ENCODE results near the gene DPM1. TPM values are rescaled to one million over a fixed set of nuclear protein-coding genes. Genes with fewer than 3 reads are reported as not detected.

DPM1 gene
- total and polyA plus RNA-seq, 8 donors, result 13.6 to 34.8 (median 17.8) TPM

DNA sequence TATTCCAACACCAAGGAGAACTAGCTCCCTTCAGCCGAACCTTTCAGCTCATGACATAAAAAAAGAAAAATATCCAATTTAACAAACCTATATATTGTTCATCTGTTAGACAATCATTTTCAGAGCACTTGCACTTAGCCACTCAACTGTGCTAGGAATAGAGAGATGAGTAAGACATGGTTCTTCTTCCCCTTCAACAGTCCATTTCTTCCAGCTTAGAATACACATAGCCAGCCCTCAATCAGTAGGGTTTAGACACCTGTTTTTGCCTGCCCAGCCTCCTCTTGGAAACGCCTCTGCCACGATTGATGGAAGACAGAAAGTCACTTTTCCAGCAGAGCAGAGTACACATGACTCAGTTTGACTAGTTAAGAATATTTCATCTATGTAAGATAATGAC, 48.9 kb downstream of the DPM1 start:
- Histone ChIP-seq H3K36me3 (no peaks in the 10 kb centered on the region), H3K4me1 (peaks cover 6 to 15% (median 11%) of the 10 kb centered on the region in 3 donors), H3K27ac (no peak overlapping the region), H3K9me3 (no peaks in the 10 kb centered on the region), H3K27me3 (no peaks in the 10 kb centered on the region), H3K4me3 (no peak overlapping the region)
- FAIRE-seq, result no peak
- intact Hi-C loops (cut with DNase I), result loop anchor here in 1 of 3 donors (10.0 kb wide), 1 partner anchor 115 kb away; the partner anchor contains the start of gene BCAS4
- no peak for DNase-seq
- ATAC-seq, result no peak
- 87 to 91% methylated on average over 3 of the region's 3 CpGs for whole genome bisulfite sequencing, 2 donors
- TF ChIP-seq, protein P1, sequence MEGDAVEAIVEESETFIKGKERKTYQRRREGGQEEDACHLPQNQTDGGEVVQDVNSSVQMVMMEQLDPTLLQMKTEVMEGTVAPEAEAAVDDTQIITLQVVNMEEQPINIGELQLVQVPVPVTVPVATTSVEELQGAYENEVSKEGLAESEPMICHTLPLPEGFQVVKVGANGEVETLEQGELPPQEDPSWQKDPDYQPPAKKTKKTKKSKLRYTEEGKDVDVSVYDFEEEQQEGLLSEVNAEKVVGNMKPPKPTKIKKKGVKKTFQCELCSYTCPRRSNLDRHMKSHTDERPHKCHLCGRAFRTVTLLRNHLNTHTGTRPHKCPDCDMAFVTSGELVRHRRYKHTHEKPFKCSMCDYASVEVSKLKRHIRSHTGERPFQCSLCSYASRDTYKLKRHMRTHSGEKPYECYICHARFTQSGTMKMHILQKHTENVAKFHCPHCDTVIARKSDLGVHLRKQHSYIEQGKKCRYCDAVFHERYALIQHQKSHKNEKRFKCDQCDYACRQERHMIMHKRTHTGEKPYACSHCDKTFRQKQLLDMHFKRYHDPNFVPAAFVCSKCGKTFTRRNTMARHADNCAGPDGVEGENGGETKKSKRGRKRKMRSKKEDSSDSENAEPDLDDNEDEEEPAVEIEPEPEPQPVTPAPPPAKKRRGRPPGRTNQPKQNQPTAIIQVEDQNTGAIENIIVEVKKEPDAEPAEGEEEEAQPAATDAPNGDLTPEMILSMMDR (IDR thresholded peaks at IDR 0.05), result no peak

DNA sequence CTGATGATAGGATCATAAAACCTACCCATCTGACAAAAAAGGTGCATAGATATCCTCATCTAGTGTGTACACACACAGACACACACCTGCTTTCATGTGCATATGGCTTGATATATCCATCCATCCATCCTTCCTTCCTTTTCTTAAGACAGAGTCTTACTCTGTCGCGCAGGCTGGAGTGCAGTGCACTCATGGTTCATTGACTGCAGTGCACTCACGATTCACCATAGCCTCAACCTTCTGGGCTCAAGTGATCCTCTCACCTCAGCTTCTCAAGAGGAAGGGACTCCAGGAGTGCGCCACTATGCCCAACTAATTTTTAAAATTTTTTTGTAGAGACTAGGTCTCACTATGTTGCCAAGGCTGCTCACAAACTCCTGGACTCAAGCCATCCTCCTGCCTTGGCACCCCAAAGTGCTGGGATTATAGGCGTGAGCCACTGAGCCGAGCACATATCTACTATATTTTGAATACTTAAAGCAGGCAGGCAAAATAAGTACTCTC, 54.2 kb downstream of the DPM1 start:
- TF ChIP-seq, protein P1 (IDR thresholded peaks at IDR 0.05), result no peak
- Histone ChIP-seq H3K27me3 (no peaks in the 10 kb centered on the region), H3K4me3 (no peak overlapping the region), H3K9me3 (no peaks in the 10 kb centered on the region), H3K27ac (no peak overlapping the region), H3K4me1 (peaks cover 0 to 8% (median 6%) of the 10 kb centered on the region in 3 donors), H3K36me3 (peaks cover 0 to 25% (median 0%) of the 10 kb centered on the region in 3 donors)
- WGBS, 2 donors, result 73 to 77% methylated on average over 6 of the region's 6 CpGs
- intact Hi-C loops (cut with DNase I), result loop anchor here in 1 of 3 donors (10.0 kb wide), 1 partner anchor 109 kb away; the partner anchor contains the start of gene BCAS4
- peak in 2 of 4 donors; percentile 32 to 36 for ATAC-seq
- no peak for DNase-seq
- no peak for FAIRE-seq

DNA sequence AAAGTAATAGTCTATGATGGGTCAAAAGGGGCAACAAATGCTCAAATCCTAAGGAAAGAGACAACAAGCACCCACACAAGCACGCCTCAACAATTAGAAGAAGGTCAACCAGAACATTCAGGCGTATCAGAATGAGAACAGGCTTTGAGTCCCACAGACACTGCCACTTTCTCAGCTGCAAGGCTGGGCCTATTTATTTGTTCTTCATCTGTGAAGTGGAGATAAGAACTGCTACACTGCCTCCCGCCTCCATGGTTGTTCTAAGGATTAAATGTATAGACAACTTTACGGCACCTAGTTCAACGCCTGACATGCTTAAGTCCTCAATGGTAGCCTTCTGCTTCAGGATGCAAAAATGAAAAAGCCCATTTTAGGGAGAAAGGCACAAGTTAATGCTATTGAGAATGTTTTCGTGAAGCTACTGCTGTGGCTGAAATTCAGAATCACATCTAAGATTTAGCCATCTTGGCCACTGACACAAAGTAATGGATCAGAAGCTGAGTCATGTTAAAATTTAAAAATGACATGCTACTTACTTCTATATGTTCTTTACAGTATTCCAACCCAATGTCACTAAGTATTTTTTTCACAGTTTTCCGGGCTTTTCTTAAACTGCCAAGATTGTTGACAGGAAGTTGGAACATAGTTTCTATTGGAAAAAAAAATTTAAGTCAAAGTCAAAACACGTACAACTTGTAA, 54.8 kb downstream of the DPM1 start:
- H3K4me1 ChIP-seq, result peaks cover 0 to 8% (median 6%) of the 10 kb centered on the region in 3 donors
- FAIRE-seq (no peak), ATAC-seq (peak in 2 of 4 donors; percentile 62 to 65), DNase-seq (no peak)
- H3K36me3 ChIP-seq, result peaks cover 0 to 25% (median 0%) of the 10 kb centered on the region in 3 donors
- H3K27ac ChIP-seq, result no peak overlapping the region
- intact Hi-C loops (cut with DNase I), result loop anchor here in 1 of 3 donors (10.0 kb wide), 1 partner anchor 109 kb away; the partner anchor contains the start of gene BCAS4
- TF ChIP-seq, protein P1 (IDR thresholded peaks at IDR 0.05), result no peak
- H3K9me3 ChIP-seq, result no peaks in the 10 kb centered on the region
- WGBS, 2 donors, result 53 to 54% methylated on average over 8 of the region's 8 CpGs
- no peak overlapping the region for H3K4me3 ChIP-seq
- no peaks in the 10 kb centered on the region for H3K27me3 ChIP-seq

DNA sequence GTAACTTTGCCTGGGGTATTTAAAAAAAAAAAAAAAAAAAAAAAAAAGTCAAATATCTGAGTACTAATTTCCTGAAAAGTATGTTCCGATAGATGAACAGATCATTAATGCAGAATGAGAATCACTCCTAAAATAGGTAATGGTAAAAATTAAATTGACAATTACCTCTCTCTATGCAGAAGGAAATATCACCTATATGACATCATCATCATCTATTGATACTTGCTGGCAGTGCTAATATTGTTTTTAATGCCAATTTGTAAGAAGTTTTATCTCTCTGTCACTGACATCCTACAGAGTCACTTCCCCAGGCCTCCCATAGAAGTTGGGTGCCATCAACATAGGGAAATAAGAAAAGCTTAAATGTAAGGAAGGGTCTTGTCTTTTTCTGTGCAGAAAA, 57.0 kb downstream of the DPM1 start:
- FAIRE-seq, result no peak
- peaks cover 0 to 8% (median 6%) of the 10 kb centered on the region in 3 donors for H3K4me1 ChIP-seq
- TF ChIP-seq, protein P1 (IDR thresholded peaks at IDR 0.05), result no peak
- no peak for DNase-seq
- H3K9me3 ChIP-seq, result no peaks in the 10 kb centered on the region
- H3K36me3 ChIP-seq, result peaks cover 0 to 30% (median 0%) of the 10 kb centered on the region in 3 donors
- intact Hi-C loops (cut with DNase I), result loop anchor here in 1 of 3 donors (10.0 kb wide), 1 partner anchor 106 kb away; the partner anchor contains the start of gene BCAS4
- H3K27me3 ChIP-seq, result no peaks in the 10 kb centered on the region
- no peak overlapping the region for H3K4me3 ChIP-seq
- WGBS, 2 donors, result 96 to 100% methylated on average over 1 of the region's 1 CpG
- no peak for ATAC-seq
- no peak overlapping the region for H3K27ac ChIP-seq

All from pancreas (tissue), 10 donors.